ENCODE measurements around the gene RNF144A. TPM values are rescaled to one million over a fixed set of nuclear protein-coding genes. Genes with fewer than 3 reads are reported as not detected.
"Not testable (repeated sequence)": the region's sequence is repeated elsewhere in the genome, so short reads cannot be mapped to it uniquely, and the experiment has no call there.

RNF144A gene
- total and polyA plus RNA-seq, 3 donors from 2014 or later, result 8.9 to 12.9 (median 12.6) TPM

- no peak for DNase-seq
- WGBS, 2 donors, result 86% methylated on average over 7 of the region's 7 CpGs
Measured at GRCh38 chr2:6999211-6999877, 82.1 kb downstream of the RNF144A start.

GRCh38 chr2:7001395-7001794, 84.2 kb downstream of the RNF144A start:
- H3K27ac ChIP-seq; H3K4me1 ChIP-seq; intact Hi-C loops (cut with DNase I; ENCODE audit: low total_unique reads); H3K36me3 ChIP-seq (ENCODE audit: low read depth, missing control alignments); H3K27me3 ChIP-seq; H3K4me3 ChIP-seq; H3K9me3 ChIP-seq; DNase-seq: not testable (repeated sequence)
- WGBS, 2 donors, result 81 to 90% methylated on average over 6 of the region's 6 CpGs

More at GRCh38 chr2:6999211-6999877, 82.1 kb downstream of the RNF144A start:
- Histone ChIP-seq H3K36me3 (ENCODE audit: low read depth, missing control alignments) (no peaks in the 10 kb centered on the region), H3K27ac (no peak overlapping the region), H3K4me3 (no peak overlapping the region), H3K27me3 (no peaks in the 10 kb centered on the region), H3K9me3 (no peaks in the 10 kb centered on the region), H3K4me1 (no peaks in the 10 kb centered on the region)
- no peak for TF ChIP-seq POLR2A (IDR thresholded peaks at IDR 0.05)
- TF ChIP-seq CTCF (IDR thresholded peaks at IDR 0.05), result no peak
- intact Hi-C loops (cut with DNase I; ENCODE audit: low total_unique reads), result no loop called here

- no peaks in the 10 kb centered on the region for H3K9me3 ChIP-seq
- H3K36me3 ChIP-seq (ENCODE audit: low read depth, missing control alignments), result no peaks in the 10 kb centered on the region
- no peak for DNase-seq
- H3K27ac ChIP-seq, result no peak overlapping the region
- no peak for TF ChIP-seq POLR2A (IDR thresholded peaks at IDR 0.05)
- intact Hi-C loops (cut with DNase I; ENCODE audit: low total_unique reads), result no loop called here
- no peak overlapping the region for H3K4me3 ChIP-seq
- peaks cover 16% of the 10 kb centered on the region for H3K4me1 ChIP-seq
- no peaks in the 10 kb centered on the region for H3K27me3 ChIP-seq
- 86 to 92% methylated on average over 2 to 3 of the region's 3 CpGs for WGBS, 2 donors
Measured at GRCh38 chr2:7003895-7004294, 86.7 kb downstream of the RNF144A start.

- Histone ChIP-seq H3K27me3 (no peaks in the 10 kb centered on the region), H3K4me3 (no peak overlapping the region), H3K36me3 (ENCODE audit: low read depth, missing control alignments) (no peaks in the 10 kb centered on the region), H3K9me3 (no peaks in the 10 kb centered on the region), H3K4me1 (peaks cover 23% of the 10 kb centered on the region), H3K27ac (no peak overlapping the region)
- TF ChIP-seq CTCF (IDR thresholded peaks at IDR 0.05) (no peak), POLR2A (IDR thresholded peaks at IDR 0.05) (no peak)
- WGBS, 2 donors, result 72 to 76% methylated on average over 4 of the region's 4 CpGs
- no peak for DNase-seq
- intact Hi-C loops (cut with DNase I; ENCODE audit: low total_unique reads), result no loop called here
Measured at GRCh38 chr2:7004636-7005035, 87.4 kb downstream of the RNF144A start.

- DNase-seq, result no peak
- Histone ChIP-seq H3K27ac (no peak overlapping the region), H3K36me3 (ENCODE audit: low read depth, missing control alignments) (no peaks in the 10 kb centered on the region), H3K27me3 (no peaks in the 10 kb centered on the region), H3K4me3 (no peak overlapping the region), H3K4me1 (peaks cover 31% of the 10 kb centered on the region), H3K9me3 (no peaks in the 10 kb centered on the region)
- 82 to 87% methylated on average over 9 of the region's 9 CpGs for WGBS, 2 donors
- intact Hi-C loops (cut with DNase I; ENCODE audit: low total_unique reads), result no loop called here
- TF ChIP-seq POLR2A (IDR thresholded peaks at IDR 0.05), result no peak
- TF ChIP-seq CTCF (IDR thresholded peaks at IDR 0.05), result no peak
Measured at GRCh38 chr2:7007488-7007845, 90.3 kb downstream of the RNF144A start.

All from testis (tissue), 3 donors.